SU-DHL-6 (cell line): ENCODE results near the gene RNF222.
"Not testable (repeated sequence)": the region's sequence is repeated elsewhere in the genome, so short reads cannot be mapped to it uniquely, and the experiment has no call there.

Experiments
- H2AFZ ChIP-seq: fragments of 200-600 bp; sonication (generic); 2 replicates; pipeline ENCODE4 v1.6.1; 2014; ENCODE audit warnings: low read depth, mild to moderate bottlenecking, moderate library complexity, mixed read lengths, antibody characterized with exemption, low read length; ENCODE audit not compliant: severe bottlenecking
- H3F3A ChIP-seq: fragments of 200-600 bp; shearing (Covaris generic); 2 replicates; pipeline ENCODE4 v1.6.0; 2016; ENCODE audit warnings: antibody characterized with exemption, mild to moderate bottlenecking; ENCODE audit not compliant: insufficient read depth
- H3K27ac ChIP-seq: fragments of 200-600 bp; sonication (generic); 2 replicates; pipeline ENCODE4 v1.5.1; 2016; ENCODE audit warnings: low read depth, mild to moderate bottlenecking, low read length, moderate library complexity, mixed read lengths
- H3K27me3 ChIP-seq: fragments of 200-600 bp; sonication (generic), shearing (Covaris generic); 2 replicates; pipeline ENCODE4 v1.6.0; 2014; ENCODE audit warnings: mild to moderate bottlenecking, low read length
- H3K36me3 ChIP-seq: fragments of 200-600 bp; sonication (generic); 2 replicates; pipeline ENCODE4 v1.6.1; 2014; ENCODE audit warnings: mild to moderate bottlenecking, low read length, mixed read lengths
- H3K4me2 ChIP-seq: fragments of 300-600, 200-600 bp; shearing (Covaris generic), sonication (generic); 2 replicates; pipeline ENCODE4 v1.6.0; 2014; ENCODE audit warnings: low read length, low read depth, mild to moderate bottlenecking; ENCODE audit not compliant: poor library complexity, severe bottlenecking
- H3K4me3 ChIP-seq: fragments of 200-600 bp; sonication (generic); 2 replicates; pipeline ENCODE4 v1.5.1; 2014; ENCODE audit warnings: antibody characterized with exemption, low read length, mild to moderate bottlenecking, mixed read lengths; ENCODE audit not compliant: insufficient read depth, poor library complexity, severe bottlenecking
- H3K79me2 ChIP-seq: fragments of 200-600 bp; sonication (generic); 2 replicates; pipeline ENCODE4 v1.6.1; 2014; ENCODE audit warnings: mild to moderate bottlenecking, low read length, moderate library complexity; ENCODE audit not compliant: insufficient read depth
- H3K9ac ChIP-seq: fragments of 200-600 bp; sonication (generic); 2 replicates; pipeline ENCODE4 v1.7.0; 2014; ENCODE audit warnings: mild to moderate bottlenecking, low read length
- H3K9me2 ChIP-seq: fragments of 200-600 bp; sonication (generic); replicated peaks from 2 replicates; pipeline ENCODE4 v1.6.1; 2014; ENCODE audit warnings: low read length; ENCODE audit not compliant: insufficient read depth
- H3K9me3 ChIP-seq: fragments of 200-600 bp; sonication (generic); 2 replicates; pipeline ENCODE4 v1.6.1; 2014; ENCODE audit warnings: low read length, mixed read lengths; ENCODE audit not compliant: insufficient read depth
- H4K20me1 ChIP-seq: fragments of 200-600 bp; sonication (generic); 2 replicates; pipeline ENCODE4 v1.6.1; 2014; ENCODE audit warnings: low read depth, mild to moderate bottlenecking, antibody characterized with exemption, low read length, moderate library complexity, mixed read lengths
- CTCF ChIP-seq: fragments of 200-600 bp; sonication (generic); IDR thresholded peaks from one replicate; pipeline ENCODE4 v1.5.1; 2017; ENCODE audit warnings: antibody characterized with exemption, mild to moderate bottlenecking, low read length, moderate library complexity; ENCODE audit not compliant: insufficient read depth, poor library complexity, severe bottlenecking
- EZH2phosphoT487 ChIP-seq: fragments of 200-600 bp; sonication (generic), shearing (Covaris generic); conservative IDR thresholded peaks from 2 replicates; pipeline ENCODE4 v1.6.1; 2018; ENCODE audit warnings: mild to moderate bottlenecking, antibody characterized with exemption, low read length, moderate library complexity, mixed read lengths

RNF222 gene

GRCh38 chr17:8401107-8401506 is 3.5 kb upstream of the RNF222 start:
- Histone ChIP-seq H3K27ac (no peak overlapping the region), H3F3A (no peaks in the 10 kb centered on the region), H3K79me2 (no peaks in the 10 kb centered on the region), H3K9me2 (no peaks in the 10 kb centered on the region), H4K20me1 (no peaks in the 10 kb centered on the region), H3K9me3 (no peaks in the 10 kb centered on the region), H2AFZ (no peak overlapping the region), H3K4me3 (no peak overlapping the region), H3K4me2 (no peak overlapping the region), H3K36me3 (no peaks in the 10 kb centered on the region), H3K27me3 (no peaks in the 10 kb centered on the region), H3K9ac (no peak overlapping the region)
- no peak for TF ChIP-seq EZH2phosphoT487
- no peak for TF ChIP-seq CTCF

GRCh38 chr17:8398980-8399379 is 1.4 kb upstream of the RNF222 start:
- TF ChIP-seq CTCF (no peak), EZH2phosphoT487 (no peak)
- no peaks in the 10 kb centered on the region for H3K79me2 ChIP-seq
- no peak overlapping the region for H3K27ac ChIP-seq
- no peaks in the 10 kb centered on the region for H3K9me2 ChIP-seq
- H3F3A ChIP-seq = no peaks in the 10 kb centered on the region
- H3K4me2 ChIP-seq = no peak overlapping the region
- no peaks in the 10 kb centered on the region for H3K9me3 ChIP-seq
- H4K20me1 ChIP-seq = no peaks in the 10 kb centered on the region
- no peak overlapping the region for H3K4me3 ChIP-seq
- H3K36me3 ChIP-seq = no peaks in the 10 kb centered on the region
- no peak overlapping the region for H3K9ac ChIP-seq
- H2AFZ ChIP-seq = no peak overlapping the region
- no peaks in the 10 kb centered on the region for H3K27me3 ChIP-seq

GRCh38 chr17:8394497-8394896 is 3.1 kb downstream of the RNF222 start:
- not testable (repeated sequence) for H3K4me2 ChIP-seq, H2AFZ ChIP-seq, H3K9me3 ChIP-seq, H3F3A ChIP-seq, H3K79me2 ChIP-seq, H3K36me3 ChIP-seq, H4K20me1 ChIP-seq, H3K4me3 ChIP-seq, H3K9me2 ChIP-seq, H3K27me3 ChIP-seq, H3K9ac ChIP-seq, H3K27ac ChIP-seq

- Histone ChIP-seq H3K36me3 (no peaks in the 10 kb centered on the region), H2AFZ (peak overlapping the region; percentile 52)
Observed at GRCh38 chr17:8393470-8394231, 4.0 kb downstream of the RNF222 start.

More at GRCh38 chr17:8393470-8394231, 4.0 kb downstream of the RNF222 start:
- Histone ChIP-seq H3K9me3 (no peaks in the 10 kb centered on the region), H3K9ac (no peak overlapping the region), H3F3A (no peaks in the 10 kb centered on the region), H3K4me2 (no peak overlapping the region), H3K27me3 (no peaks in the 10 kb centered on the region), H3K9me2 (no peaks in the 10 kb centered on the region), H3K27ac (no peak overlapping the region), H4K20me1 (no peaks in the 10 kb centered on the region), H3K4me3 (no peak overlapping the region), H3K79me2 (no peaks in the 10 kb centered on the region)
- no peak for TF ChIP-seq EZH2phosphoT487
- TF ChIP-seq CTCF = no peak
